ENCODE results near the gene RPS6KL1.

RPS6KL1 gene

GRCh38 chr14:74881431-74882102 is 41.5 kb downstream of the RPS6KL1 start, which contains the start of gene DLST:
TSS of gene DLST (plus strand) at chr14:74881916. CDS start at chr14:74881954, 38 bp downstream.
- DNase-seq = peak; percentile 92

DNA sequence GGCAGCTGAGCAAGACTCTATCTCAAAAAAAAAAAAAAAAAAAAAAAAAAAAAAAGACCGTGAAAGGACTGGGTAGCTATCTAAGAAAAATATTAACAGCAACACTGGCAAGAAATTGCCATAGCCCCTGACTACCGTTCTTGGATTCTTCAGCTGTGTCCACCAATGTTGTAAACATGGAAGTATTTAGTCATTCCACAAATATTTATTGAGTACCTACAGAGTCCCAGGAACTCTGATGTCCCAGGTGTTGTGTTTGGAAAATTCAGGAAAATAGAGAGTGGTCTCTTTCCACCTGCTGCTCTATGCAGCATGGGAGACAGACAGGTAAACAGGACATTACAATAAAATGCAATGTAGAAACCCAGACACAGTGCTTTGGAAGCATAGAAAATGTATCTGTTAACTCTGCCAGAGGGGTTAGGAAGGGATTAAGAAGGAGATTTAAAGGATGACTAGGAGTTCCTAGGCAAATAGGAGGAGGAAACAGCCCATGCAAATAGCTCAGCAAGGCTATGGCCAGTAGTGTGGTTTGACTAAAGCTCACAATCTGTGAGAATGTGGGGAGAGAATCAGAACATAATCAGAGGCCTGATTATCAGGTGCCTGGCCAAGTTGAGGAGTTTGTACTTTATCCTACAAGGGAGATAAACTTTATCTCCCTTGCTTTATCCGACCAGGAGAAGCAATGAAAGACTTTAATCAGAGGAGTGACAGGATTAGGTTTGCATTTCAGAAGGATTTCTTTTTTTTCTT is 43.5 kb downstream of the RPS6KL1 start:
- DNase-seq = peak; percentile 57

- DNase-seq = no peak
Measured at GRCh38 chr14:74875941-74876913, 46.8 kb downstream of the RPS6KL1 start, which contains the start of gene PROX2. TSS of gene PROX2 (minus strand) at chr14:74876145. CDS start at chr14:74863834, 12,311 bp downstream.

DNA sequence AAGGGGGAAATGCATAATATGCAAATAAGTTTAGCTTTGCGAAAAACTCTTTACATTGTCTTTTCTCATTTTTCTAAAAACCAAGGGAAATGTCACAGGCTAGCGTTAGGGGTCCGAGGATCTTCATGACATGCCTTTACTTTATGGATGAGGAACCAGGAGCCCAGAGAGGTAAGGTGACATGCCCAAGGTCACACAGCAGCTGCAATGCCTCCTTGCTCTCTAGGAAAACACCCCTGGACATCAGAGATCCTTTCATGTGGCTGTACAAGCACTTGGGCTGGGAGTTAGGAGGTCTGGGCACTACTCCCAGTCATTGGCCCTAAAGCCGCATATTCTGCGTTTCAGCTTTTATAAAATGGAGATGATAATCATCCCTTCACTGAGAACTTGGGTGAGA is 47.9 kb downstream of the RPS6KL1 start:
- no peak for DNase-seq

DNA sequence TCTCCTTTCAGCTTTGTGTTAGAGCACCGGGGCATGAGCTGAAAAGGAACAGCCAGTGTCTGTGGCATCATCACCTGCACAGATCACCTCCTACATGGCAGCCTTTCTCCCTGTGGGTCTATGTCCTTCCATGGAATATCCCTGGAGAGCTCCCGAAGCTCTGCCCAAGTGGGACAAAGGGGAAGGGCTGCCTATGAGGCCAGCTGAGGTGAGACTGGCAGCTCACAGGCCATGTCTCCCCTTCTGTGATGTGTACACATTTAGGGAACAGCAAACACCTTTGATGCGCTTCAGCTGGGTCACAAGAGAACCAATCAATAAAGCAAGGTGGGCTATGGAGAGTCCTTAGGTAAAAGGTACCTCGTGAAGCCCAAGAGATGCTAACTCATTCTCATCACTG is 51.2 kb downstream of the RPS6KL1 start:
- no peak for DNase-seq

DNA sequence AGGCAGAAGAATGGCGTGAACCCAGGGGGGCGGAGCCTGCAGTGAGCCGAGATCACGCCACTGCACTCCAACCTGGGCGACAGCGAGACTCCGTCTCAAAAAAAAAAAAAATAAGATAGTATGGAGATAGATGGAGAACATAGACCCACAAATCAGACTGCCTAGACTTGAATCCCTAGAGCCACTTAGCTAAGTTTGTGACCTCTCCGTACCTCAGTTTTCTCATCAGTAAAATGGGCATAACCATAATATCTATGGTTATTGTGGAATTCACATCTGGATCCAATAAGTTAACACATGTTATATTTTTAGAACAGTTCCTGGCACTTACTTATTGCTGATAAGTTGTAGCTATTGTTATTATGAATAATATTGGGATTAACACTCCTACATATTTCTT is 54.3 kb downstream of the RPS6KL1 start:
- no peak for DNase-seq

- DNase-seq = no peak
Measured at GRCh38 chr14:74867673-74868072, 55.4 kb downstream of the RPS6KL1 start.

DNA sequence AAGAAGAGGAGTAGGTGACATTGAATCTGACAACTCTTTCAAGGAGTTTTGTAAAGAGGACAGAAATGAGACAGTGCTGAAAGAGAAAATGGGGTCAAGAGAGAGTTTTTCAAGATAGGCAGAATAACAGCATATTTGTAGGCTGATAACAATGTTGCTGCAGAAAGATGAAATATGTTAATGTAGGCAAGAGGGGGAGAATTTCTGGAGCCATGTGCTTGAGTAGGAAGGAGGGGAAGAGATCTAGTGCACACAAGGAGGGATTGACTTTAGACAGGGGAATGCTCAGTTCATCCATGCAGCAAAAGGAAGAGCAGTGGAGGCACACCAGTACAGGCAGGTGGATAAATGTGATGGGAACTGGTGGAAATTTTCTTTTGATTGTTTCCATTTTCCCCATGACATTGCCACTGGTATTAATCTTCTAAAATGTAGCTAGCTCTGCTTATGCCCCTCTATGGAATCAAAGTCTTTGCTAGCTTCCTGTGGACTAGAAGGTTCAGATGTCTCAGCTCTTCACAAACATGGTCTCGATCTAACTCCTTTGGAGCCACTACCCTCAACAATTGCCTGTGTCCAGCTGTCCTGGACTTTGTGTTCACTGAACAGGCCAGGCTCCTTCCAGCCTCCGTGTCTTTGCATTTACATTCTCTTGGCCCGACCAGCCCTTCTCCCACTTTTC is 56.2 kb downstream of the RPS6KL1 start:
- DNase-seq = no peak

GRCh38 chr14:74865156-74865555 is 57.9 kb downstream of the RPS6KL1 start:
- no peak for DNase-seq

- DNase-seq = no peak
Measured at GRCh38 chr14:74864198-74864597, 58.9 kb downstream of the RPS6KL1 start.

- no peak for DNase-seq
Measured at GRCh38 chr14:74863274-74863673, 59.8 kb downstream of the RPS6KL1 start.

GRCh38 chr14:74861734-74862090 is 61.3 kb downstream of the RPS6KL1 start:
- DNase-seq = no peak

DNA sequence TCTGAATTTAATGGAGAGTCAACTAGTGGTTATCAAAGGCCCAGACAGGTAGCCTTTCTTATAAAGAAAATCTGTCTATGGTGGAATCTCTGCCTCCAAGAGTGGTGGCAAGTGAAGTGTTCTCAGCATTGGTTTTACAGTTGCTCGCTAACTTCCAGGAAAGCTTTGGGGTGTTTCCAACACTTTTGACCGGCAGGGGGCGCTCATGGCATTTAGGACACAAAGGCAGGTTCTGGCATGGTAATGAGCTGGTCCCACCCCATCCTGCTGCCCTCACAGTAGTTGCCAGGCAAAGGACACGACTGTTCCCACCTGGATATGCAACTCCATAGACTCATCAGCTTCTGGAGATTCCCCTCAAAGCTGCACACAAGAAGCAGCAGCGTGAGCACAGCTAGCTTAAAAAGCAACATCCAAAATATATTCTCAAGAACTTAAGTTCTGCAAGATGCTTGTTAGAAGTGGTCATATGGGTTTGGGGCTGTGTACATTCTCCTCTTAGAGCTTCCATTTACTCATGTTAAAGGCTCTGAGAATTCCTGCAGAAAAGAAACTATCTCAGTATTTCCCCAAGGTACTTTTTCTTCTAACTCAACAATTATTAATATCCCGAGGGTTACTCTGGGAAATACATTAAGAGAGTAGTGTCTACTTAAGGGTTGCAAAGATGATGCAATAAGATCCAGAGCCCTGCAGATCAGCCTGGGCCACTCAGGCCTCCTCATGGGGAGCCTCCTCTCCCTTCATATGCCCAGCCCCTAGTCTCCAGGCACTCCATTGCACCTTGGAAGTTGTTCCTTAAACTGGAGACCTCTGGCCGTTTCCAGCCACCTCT is 61.9 kb downstream of the RPS6KL1 start:
- DNase-seq = peak; percentile 85

DNA sequence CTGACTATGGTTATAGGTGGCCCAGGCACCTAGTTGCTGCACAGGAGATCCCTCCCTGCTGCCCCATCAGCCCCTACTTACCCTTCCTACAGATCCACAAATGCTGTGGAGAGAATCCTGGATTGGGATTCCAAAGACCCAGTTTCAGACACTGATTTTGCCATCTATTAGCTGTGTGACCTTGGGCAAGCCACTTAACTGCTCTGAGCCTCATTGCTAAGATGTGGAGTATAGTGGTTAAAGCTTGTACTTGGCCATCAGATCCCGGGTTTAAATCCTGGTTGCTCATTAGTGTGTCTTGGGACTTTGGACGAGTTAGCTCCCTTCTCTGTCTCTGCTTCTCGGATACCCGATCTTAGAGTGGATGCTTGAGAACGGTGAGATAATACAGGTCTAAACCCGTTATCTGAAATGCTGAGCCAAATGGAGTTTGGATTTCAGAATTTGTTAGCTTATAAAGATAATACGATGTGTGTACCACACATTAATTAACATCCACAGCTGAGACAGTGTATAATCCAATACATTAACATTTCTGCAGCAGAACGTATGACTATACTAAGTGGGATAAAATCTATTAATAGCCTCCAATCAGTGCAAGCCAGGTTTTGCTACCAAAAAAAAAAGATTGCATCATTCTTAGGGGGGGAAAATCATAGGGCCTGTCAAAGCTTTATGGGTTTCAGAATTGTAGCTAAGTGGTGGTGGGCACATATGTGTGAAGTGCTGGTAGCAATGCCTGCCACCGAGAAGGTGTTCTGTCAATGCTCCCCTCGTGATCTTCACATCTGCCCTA is 63.1 kb downstream of the RPS6KL1 start:
- DNase-seq = no peak

DNA sequence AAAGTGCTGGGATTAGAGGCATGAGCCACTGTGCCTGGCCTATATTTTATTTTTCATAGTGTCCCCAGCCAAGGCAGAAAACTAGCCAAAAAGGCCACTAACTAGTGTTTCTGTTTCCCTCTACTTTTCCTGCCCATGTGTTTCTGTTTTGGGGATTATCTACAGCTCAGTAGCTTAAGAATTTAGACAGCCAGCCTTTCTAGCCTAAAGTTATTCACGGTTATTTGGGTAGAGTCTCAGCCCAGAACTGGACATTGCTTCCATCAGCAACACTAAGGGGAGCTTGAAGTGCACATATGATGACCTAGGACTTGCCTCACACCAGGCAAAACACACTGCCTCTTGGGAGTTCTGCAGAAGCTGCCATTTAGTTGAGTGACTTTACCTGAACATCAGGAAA is 65.0 kb downstream of the RPS6KL1 start:
- no peak for DNase-seq

- DNase-seq = no peak
Measured at GRCh38 chr14:74856366-74856765, 66.7 kb downstream of the RPS6KL1 start.

DNA sequence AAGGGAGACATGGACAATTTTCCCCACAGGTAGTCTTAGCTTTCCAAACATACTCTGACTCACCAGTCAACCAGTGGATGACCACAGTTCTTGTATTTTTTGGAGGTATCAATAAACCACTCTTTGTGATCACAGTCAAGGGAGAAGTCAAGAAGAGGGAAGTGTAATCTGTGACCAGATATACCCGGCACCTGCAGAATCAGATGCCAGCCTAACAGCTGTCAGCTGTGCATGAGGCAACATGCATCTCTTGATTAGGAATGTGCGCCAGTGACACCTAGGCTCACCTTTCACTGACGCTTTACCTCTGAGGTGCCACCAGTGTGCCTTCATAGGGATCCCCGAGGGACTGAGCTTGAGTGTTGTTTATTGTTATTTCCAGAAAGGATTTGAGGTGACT is 67.1 kb downstream of the RPS6KL1 start:
- DNase-seq = peak; percentile 8

DNA sequence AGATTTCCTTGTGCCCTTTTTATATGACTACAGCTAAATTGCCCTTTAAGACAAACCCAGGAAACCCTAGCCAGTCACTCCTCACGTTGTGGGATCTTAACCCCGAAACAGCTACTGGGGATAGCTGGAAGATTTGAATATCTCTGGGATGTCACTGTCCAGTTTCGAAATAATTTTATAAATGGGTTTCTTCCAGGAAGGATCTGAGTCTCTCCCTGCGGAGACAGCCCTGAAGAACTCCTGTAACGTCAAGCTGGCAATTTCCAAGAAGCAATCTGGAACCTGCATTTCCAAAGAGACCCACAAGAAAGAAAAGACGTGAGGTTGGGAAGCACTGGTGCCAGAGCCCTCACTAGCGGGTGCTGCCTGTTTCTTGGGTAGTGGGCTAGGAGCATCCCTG is 68.0 kb downstream of the RPS6KL1 start:
- no peak for DNase-seq

All from DMS53 (cell line).